Kidney tubule cell (primary cell): Measurements from ENCODE around the gene CYS1.
"Not testable (repeated sequence)": the region's sequence is repeated elsewhere in the genome, so short reads cannot be mapped to it uniquely, and the experiment has no call there.

Experiments used
- DNase-seq: peaks from one replicate; pipeline ENCODE4 v3.0.0-alpha.2; 2018; ENCODE audit warnings: low spot score

CYS1 gene

GRCh38 chr2:10012963-10013461 lies 67.2 kb downstream of the CYS1 start:
- no peak for DNase-seq

- DNase-seq: not testable (repeated sequence)
Observed at GRCh38 chr2:10012366-10012962, 67.7 kb downstream of the CYS1 start.

- not testable (repeated sequence) for DNase-seq
Observed at GRCh38 chr2:10011606-10012325, 68.4 kb downstream of the CYS1 start.

GRCh38 chr2:10010861-10011605 lies 69.2 kb downstream of the CYS1 start:
- not testable (repeated sequence) for DNase-seq

GRCh38 chr2:10009811-10010781 lies 70.1 kb downstream of the CYS1 start:
- DNase-seq: peak; percentile 69

- no peak for DNase-seq
Observed at GRCh38 chr2:10009271-10009810, 70.9 kb downstream of the CYS1 start.

- DNase-seq: no peak
Observed at GRCh38 chr2:10008809-10009176, 71.4 kb downstream of the CYS1 start.

GRCh38 chr2:10007921-10008808 lies 72.0 kb downstream of the CYS1 start:
- DNase-seq: no peak

GRCh38 chr2:10007435-10007834 lies 72.8 kb downstream of the CYS1 start:
- DNase-seq: no peak
